GM12878 (cell line): Measurements from ENCODE around the gene NCAM2. TPM values are rescaled to one million over a fixed set of nuclear protein-coding genes. Genes with fewer than 3 reads are reported as not detected.

Source experiments
- ATAC-seq: fragments of 200-7000 bp; cut with Tn5 transposase; 3 replicates; pipeline ENCODE4 v1.9.1; 2020; ENCODE audit warnings: mild to moderate bottlenecking, moderate library complexity
- BruUV-seq: library from RNA; stranded (reverse); fragments of 400-500 nt; replicated peaks from 2 replicates; lab custom pipeline; 2021; lab: Mats Ljungman, UMichigan
- CTCF ChIA-PET: fragments of 300-600 bp; sonication (Branson Sonifier 250); formaldehyde crosslinking; extraction: SDS; loops from one replicate; lab custom pipeline; 2021; ENCODE audit warnings: inconsistent platforms; lab: Yijun Ruan, JAX
- POLR2A ChIA-PET: fragments of 350-600 bp; formaldehyde crosslinking; extraction: SDS; loops from one replicate; lab custom pipeline; 2021; ENCODE audit warnings: inconsistent platforms; lab: Charles Lee
- RAD21 ChIA-PET: fragments of 300-600 bp; sonication (Branson Sonifier 250); formaldehyde crosslinking; loops from one replicate; lab custom pipeline; 2023; ENCODE audit warnings: antibody characterized with exemption; ENCODE audit not compliant: unreplicated experiment; lab: Charles Lee
- SMC1A ChIA-PET: fragments of 300-600 bp; sonication (Branson Sonifier 250); formaldehyde crosslinking; loops from one replicate; lab custom pipeline; 2023; ENCODE audit not compliant: unreplicated experiment, uncharacterized antibody; lab: Charles Lee
- DNase-seq: peaks from one replicate; pipeline ENCODE4 v3.0.0-alpha.2; 2011; ENCODE audit warnings: low read depth, low spot score
- FAIRE-seq: peaks from 3 replicates; lab custom pipeline; 2011; peaks lifted over from hg19 to GRCh38; lab: Jason Lieb, UNC
- H2AFZ ChIP-seq: 2 replicates; pipeline ENCODE4 v1.6.0; 2011; ENCODE audit warnings: low read depth, low read length, control low read depth; ENCODE audit not compliant: control insufficient read depth
- H3K27ac ChIP-seq: 2 replicates; pipeline ENCODE4 v1.5.1; 2011; ENCODE audit warnings: control low read depth; ENCODE audit not compliant: control insufficient read depth, insufficient read depth
- H3K27me3 ChIP-seq, 2 experiments: replicated peaks in 1 of 2; 2 replicates each; pipeline versions ENCODE4 v1.6.0 to v1.6.1; 2011; ENCODE audit warnings: low read length in 1 of 2; ENCODE audit not compliant: control insufficient read depth in 2 of 2, insufficient read depth in 2 of 2
- H3K36me3 ChIP-seq, 2 experiments: 2 replicates each; pipeline ENCODE4 v1.5.1; 2011; ENCODE audit warnings: low read length in 1 of 2; ENCODE audit not compliant: control insufficient read depth in 2 of 2, insufficient read depth in 2 of 2
- H3K4me1 ChIP-seq: 2 replicates; pipeline ENCODE4 v1.6.1; 2011; ENCODE audit warnings: mild to moderate bottlenecking, low read length, moderate library complexity, mixed read lengths; ENCODE audit not compliant: control insufficient read depth, insufficient read depth
- H3K4me2 ChIP-seq: 2 replicates; pipeline ENCODE4 v1.6.0; 2011; ENCODE audit warnings: control low read depth; ENCODE audit not compliant: control insufficient read depth, insufficient read depth
- H3K4me3 ChIP-seq: fragments of 200-600 bp; sonication (generic); 2 replicates; pipeline ENCODE4 v1.5.1; 2016
- H3K79me2 ChIP-seq: 2 replicates; pipeline ENCODE4 v1.6.0; 2011; ENCODE audit warnings: low read length; ENCODE audit not compliant: control insufficient read depth, insufficient read depth
- H3K9ac ChIP-seq: 2 replicates; pipeline ENCODE4 v1.8.0; 2011; ENCODE audit warnings: low read length, control low read depth, mixed read lengths; ENCODE audit not compliant: control insufficient read depth, insufficient read depth
- H3K9me3 ChIP-seq: replicated peaks from 3 replicates; pipeline ENCODE4 v1.5.1; 2011; ENCODE audit warnings: mild to moderate bottlenecking, low read length; ENCODE audit not compliant: control insufficient read depth, insufficient read depth
- H4K20me1 ChIP-seq: 2 replicates; pipeline ENCODE4 v1.6.0; 2011; ENCODE audit not compliant: control insufficient read depth, insufficient read depth
- BACH1 ChIP-seq: fragments of 450-650 bp; IDR thresholded peaks from 2 replicates; pipeline ENCODE4 v1.6.1; 2017; ENCODE audit warnings: mild to moderate bottlenecking, borderline replicate concordance
- POLR2AphosphoS2 ChIP-seq: IDR thresholded peaks from 2 replicates; pipeline ENCODE4 v1.6.1; 2011; ENCODE audit warnings: low read depth, mild to moderate bottlenecking, low read length, improper control_type of control experiment, moderate library complexity
- SUPT20H ChIP-seq: IDR thresholded peaks from 2 replicates; pipeline ENCODE4 v1.6.1; 2011; ENCODE audit warnings: low read depth, mild to moderate bottlenecking, low read length, moderate library complexity, borderline replicate concordance; ENCODE audit not compliant: control insufficient read depth
- ZNF217 ChIP-seq: fragments of 450-650 bp; IDR thresholded peaks from 2 replicates; pipeline ENCODE4 v1.6.1; 2017; ENCODE audit warnings: antibody characterized with exemption, mild to moderate bottlenecking
- WGBS: methylation state at CpG from one replicate; pipeline ENCODE4 v1.1.6; 2016; ENCODE audit warnings: low lambda C conversion rate; ENCODE audit not compliant: insufficient replicate concordance, insufficient coverage; ENCODE audit errors: missing lambda C conversion rate; 5-methylcytosine and 5-hydroxymethylcytosine counted together
- in situ Hi-C: fragments of 300-500 bp; cut with MboI; formaldehyde crosslinking; loops from 9 replicates; pipeline ENCODE4 v1.14.3; 2018; ENCODE audit warnings: mixed read lengths
- intact Hi-C: fragments of 100-400 bp; cut with micrococcal nuclease; formaldehyde crosslinking; loops from one replicate; pipeline ENCODE4 v1.14.2; 2022; ENCODE audit not compliant: unreplicated experiment
- polyA plus RNA-seq, 11 experiments: library from polyadenylated mRNA; depleted of rRNA in 4 of 11; unstranded in 6 of 11; stranded (reverse) in 5 of 11; fragments of >200 nt; fragmentation: Nextera tagmentation in 4 of 11; fragmentation: Illumina TruSeq in 1 of 11; extraction: Ambion mirVana in 4 of 11; extraction: Trizol in 1 of 11; gene quantifications; 1 replicate in 1 of 11; 2 replicates in 10 of 11; pipeline versions ENCODE4 v1.2.1 to v1.2.3, GENCODE V29; 2011 to 2016; ENCODE audit warnings: inconsistent platforms in 2 of 11, missing spikeins in 2 of 11, low read depth in 1 of 11
- total RNA-seq, 4 experiments: library from RNA; depleted of rRNA in 3 of 4; stranded (reverse); fragments of >200 nt in 3 of 4; fragmentation: Illumina TruSeq in 1 of 4; extraction: Trizol in 1 of 4; gene quantifications; 2 replicates each; pipeline versions ENCODE4 v1.2.1 to v1.2.3, GENCODE V29; 2013 to 2021
- TF ChIP-seq, protein P1 (sequence below): fragments of 450-650 bp; IDR thresholded peaks from 2 replicates; pipeline ENCODE4 v1.6.1; 2017; ENCODE audit warnings: mild to moderate bottlenecking, moderate library complexity
- TF ChIP-seq, protein P2 (sequence below): IDR thresholded peaks from 2 replicates; pipeline ENCODE4 v1.6.1; 2012; ENCODE audit warnings: low read length, inconsistent platforms
- TF ChIP-seq, protein P3 (sequence below): IDR thresholded peaks from 2 replicates; pipeline ENCODE4 v1.6.1; 2011; ENCODE audit warnings: borderline replicate concordance, low read depth, mild to moderate bottlenecking, moderate library complexity, low read length; ENCODE audit not compliant: insufficient read depth, poor library complexity, severe bottlenecking
- TF ChIP-seq, protein P4 (sequence below): fragments of 450-650 bp; IDR thresholded peaks from 2 replicates; pipeline ENCODE4 v1.6.1; 2018; ENCODE audit warnings: mild to moderate bottlenecking, low read depth, moderate library complexity; ENCODE audit not compliant: partially characterized antibody

NCAM2 gene
- total and polyA plus RNA-seq, 10 of the 15 experiments (the other 5 are each of a cell fraction or from before 2014, with no cell fraction given) = 0.23 to 0.27 TPM; not detected in 8

DNA sequence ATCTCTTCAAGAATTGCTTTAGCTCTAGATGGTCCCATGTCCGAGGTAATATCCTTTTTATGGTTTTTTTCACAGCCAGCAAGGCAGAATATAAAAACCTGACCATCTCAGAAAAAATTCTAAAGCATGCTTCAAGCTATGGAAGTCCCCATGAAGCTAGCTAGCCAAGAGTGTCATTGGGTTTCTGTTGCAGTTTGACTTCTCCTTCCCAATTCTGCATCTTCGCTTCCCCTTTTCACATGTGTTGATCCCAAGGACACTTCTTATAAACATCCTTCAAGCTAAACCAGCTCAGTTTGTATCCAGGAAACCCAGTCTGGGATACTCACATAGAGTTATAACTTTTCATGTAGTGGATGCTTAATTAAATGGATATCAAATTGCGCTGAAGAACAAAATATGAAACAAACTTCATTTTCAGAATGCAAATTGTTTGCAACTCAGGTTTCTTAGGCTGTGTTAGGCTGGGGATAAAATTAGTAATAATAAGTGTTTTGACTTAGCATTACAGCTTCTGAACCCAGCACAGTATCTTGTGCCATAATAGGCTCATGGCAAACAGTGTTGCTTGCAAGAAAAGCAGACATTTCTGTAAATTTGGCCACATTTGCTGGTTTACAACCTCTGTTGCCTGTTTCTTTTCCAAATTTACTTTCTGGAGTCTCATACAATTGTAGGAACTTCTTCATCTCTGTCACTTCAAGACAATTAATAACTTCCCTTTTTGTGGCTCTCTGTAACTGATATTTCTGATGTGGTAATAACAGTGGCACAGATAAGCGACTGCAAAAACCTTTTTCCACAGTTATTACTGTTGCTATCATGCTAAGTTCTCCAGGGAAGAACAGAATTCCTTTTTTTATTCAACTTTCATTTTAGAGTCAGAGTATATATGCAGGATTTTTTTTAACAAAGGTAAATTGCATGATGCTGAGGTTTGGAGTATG lies 53.2 kb downstream of the NCAM2 start (continued):
- TF ChIP-seq, protein P1, sequence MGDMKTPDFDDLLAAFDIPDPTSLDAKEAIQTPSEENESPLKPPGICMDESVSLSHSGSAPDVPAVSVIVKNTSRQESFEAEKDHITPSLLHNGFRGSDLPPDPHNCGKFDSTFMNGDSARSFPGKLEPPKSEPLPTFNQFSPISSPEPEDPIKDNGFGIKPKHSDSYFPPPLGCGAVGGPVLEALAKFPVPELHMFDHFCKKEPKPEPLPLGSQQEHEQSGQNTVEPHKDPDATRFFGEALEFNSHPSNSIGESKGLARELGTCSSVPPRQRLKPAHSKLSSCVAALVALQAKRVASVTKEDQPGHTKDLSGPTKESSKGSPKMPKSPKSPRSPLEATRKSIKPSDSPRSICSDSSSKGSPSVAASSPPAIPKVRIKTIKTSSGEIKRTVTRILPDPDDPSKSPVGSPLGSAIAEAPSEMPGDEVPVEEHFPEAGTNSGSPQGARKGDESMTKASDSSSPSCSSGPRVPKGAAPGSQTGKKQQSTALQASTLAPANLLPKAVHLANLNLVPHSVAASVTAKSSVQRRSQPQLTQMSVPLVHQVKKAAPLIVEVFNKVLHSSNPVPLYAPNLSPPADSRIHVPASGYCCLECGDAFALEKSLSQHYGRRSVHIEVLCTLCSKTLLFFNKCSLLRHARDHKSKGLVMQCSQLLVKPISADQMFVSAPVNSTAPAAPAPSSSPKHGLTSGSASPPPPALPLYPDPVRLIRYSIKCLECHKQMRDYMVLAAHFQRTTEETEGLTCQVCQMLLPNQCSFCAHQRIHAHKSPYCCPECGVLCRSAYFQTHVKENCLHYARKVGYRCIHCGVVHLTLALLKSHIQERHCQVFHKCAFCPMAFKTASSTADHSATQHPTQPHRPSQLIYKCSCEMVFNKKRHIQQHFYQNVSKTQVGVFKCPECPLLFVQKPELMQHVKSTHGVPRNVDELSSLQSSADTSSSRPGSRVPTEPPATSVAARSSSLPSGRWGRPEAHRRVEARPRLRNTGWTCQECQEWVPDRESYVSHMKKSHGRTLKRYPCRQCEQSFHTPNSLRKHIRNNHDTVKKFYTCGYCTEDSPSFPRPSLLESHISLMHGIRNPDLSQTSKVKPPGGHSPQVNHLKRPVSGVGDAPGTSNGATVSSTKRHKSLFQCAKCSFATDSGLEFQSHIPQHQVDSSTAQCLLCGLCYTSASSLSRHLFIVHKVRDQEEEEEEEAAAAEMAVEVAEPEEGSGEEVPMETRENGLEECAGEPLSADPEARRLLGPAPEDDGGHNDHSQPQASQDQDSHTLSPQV = no peak
- TF ChIP-seq BACH1 = no peak

DNA sequence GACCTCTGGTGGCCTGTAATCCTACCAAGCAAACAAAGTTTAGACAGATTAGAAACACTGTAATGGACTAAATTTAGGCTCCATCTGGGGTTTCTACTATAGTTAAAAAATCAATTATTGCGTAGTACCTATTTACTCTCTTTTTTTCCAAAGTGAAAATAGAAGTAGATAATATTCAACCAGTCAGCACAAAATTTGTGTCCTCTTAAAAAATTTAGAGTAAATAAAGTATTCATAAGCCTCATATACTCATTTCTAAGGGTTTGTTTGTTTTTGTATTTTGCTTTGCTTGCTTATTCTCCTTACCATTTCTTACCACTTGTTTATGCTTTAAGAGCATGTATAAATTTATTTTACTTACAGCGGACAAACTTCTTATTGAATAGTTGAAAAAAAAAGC lies 54.5 kb downstream of the NCAM2 start:
- BruUV-seq = no TSS peak
- Histone ChIP-seq H4K20me1 (no peaks in the 10 kb centered on the region), H3K27ac (no peak overlapping the region), H3K4me1 (no peaks in the 10 kb centered on the region), H3K79me2 (no peaks in the 10 kb centered on the region), H3K4me2 (no peak overlapping the region), H3K27me3 (no peaks in the 10 kb centered on the region), H3K9ac (no peak overlapping the region), H3K9me3 (no peaks in the 10 kb centered on the region), H3K36me3 (no peaks in the 10 kb centered on the region), H3K4me3 (no peak overlapping the region), H2AFZ (no peak overlapping the region)
- intact Hi-C loops (no loop called here), in situ Hi-C loops (no loop called here)
- DNase-seq (no peak), FAIRE-seq (no peak), ATAC-seq (no peak)
- RAD21 ChIA-PET = no interaction called here
- SMC1A ChIA-PET = no interaction called here
- 43% methylated on average over 2 of the region's 2 CpGs for WGBS
- POLR2A ChIA-PET = no interaction called here
- CTCF ChIA-PET = no interaction called here
- TF ChIP-seq, protein P2, sequence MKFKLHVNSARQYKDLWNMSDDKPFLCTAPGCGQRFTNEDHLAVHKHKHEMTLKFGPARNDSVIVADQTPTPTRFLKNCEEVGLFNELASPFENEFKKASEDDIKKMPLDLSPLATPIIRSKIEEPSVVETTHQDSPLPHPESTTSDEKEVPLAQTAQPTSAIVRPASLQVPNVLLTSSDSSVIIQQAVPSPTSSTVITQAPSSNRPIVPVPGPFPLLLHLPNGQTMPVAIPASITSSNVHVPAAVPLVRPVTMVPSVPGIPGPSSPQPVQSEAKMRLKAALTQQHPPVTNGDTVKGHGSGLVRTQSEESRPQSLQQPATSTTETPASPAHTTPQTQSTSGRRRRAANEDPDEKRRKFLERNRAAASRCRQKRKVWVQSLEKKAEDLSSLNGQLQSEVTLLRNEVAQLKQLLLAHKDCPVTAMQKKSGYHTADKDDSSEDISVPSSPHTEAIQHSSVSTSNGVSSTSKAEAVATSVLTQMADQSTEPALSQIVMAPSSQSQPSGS = no peak
- TF ChIP-seq POLR2AphosphoS2 (no peak), ZNF217 (no peak), SUPT20H (no peak)
- TF ChIP-seq, protein P3, sequence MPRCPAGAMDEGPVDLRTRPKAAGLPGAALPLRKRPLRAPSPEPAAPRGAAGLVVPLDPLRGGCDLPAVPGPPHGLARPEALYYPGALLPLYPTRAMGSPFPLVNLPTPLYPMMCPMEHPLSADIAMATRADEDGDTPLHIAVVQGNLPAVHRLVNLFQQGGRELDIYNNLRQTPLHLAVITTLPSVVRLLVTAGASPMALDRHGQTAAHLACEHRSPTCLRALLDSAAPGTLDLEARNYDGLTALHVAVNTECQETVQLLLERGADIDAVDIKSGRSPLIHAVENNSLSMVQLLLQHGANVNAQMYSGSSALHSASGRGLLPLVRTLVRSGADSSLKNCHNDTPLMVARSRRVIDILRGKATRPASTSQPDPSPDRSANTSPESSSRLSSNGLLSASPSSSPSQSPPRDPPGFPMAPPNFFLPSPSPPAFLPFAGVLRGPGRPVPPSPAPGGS = no peak
- TF ChIP-seq, protein P4, sequence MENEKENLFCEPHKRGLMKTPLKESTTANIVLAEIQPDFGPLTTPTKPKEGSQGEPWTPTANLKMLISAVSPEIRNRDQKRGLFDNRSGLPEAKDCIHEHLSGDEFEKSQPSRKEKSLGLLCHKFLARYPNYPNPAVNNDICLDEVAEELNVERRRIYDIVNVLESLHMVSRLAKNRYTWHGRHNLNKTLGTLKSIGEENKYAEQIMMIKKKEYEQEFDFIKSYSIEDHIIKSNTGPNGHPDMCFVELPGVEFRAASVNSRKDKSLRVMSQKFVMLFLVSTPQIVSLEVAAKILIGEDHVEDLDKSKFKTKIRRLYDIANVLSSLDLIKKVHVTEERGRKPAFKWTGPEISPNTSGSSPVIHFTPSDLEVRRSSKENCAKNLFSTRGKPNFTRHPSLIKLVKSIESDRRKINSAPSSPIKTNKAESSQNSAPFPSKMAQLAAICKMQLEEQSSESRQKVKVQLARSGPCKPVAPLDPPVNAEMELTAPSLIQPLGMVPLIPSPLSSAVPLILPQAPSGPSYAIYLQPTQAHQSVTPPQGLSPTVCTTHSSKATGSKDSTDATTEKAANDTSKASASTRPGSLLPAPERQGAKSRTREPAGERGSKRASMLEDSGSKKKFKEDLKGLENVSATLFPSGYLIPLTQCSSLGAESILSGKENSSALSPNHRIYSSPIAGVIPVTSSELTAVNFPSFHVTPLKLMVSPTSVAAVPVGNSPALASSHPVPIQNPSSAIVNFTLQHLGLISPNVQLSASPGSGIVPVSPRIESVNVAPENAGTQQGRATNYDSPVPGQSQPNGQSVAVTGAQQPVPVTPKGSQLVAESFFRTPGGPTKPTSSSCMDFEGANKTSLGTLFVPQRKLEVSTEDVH = no peak
